Esophagus squamous epithelium (tissue), 4 donors: Measurements from ENCODE around the gene SNTB2.

Experiments
- CTCF ChIP-seq, 6 experiments: fragments of 450-650 bp in 4 of 6; fragments of 200-600 bp in 2 of 6; sonication (generic) in 2 of 6; IDR thresholded peaks; one replicate each; pipeline ENCODE4 v1.5.1; 2016 to 2019; ENCODE audit warnings: antibody characterized with exemption in 6 of 6, mild to moderate bottlenecking in 4 of 6, moderate library complexity in 4 of 6
- POLR2A ChIP-seq, 4 donors: fragments of 450-650 bp; IDR thresholded peaks; one replicate each; pipeline ENCODE4 v1.6.1; 2017; ENCODE audit warnings: antibody characterized with exemption in 4 of 4, mild to moderate bottlenecking in 4 of 4, moderate library complexity in 3 of 4

- no peak for TF ChIP-seq CTCF (IDR thresholded peaks at IDR 0.05)
- no peak for TF ChIP-seq POLR2A (IDR thresholded peaks at IDR 0.05)
Measured at GRCh38 chr16:69322343-69322742, 135.4 kb downstream of the SNTB2 start.
